HG02759 (cell line): Measurements from ENCODE around the gene MBL2.

ENCODE experiments used
- ATAC-seq: cut with Tn5 transposase; IDR thresholded peaks from one replicate; pipeline ENCODE4 v1.9.1; 2021; ENCODE audit warnings: mild to moderate bottlenecking, moderate library complexity; ENCODE audit not compliant: unreplicated experiment

MBL2 gene

DNA sequence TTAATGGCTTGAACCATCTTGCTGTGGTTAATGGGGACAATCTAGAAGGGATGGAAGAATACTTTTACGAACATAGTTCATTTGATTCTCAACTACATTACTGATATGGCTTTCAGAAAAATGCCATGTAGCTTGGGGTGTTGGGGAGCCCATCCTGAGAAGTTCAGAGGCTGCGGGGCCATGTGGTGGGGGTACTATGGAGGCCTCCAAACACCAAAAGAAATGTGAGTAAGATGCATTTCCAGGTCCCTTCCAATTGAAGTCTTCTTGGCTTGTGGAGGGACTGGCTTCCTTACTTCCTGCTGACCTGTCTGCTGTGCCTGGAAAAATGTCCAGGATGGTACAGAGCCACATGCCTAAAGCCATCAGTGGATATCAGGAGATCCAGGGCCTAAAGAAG is 1.6 kb upstream of the MBL2 start:
- no peak for ATAC-seq

DNA sequence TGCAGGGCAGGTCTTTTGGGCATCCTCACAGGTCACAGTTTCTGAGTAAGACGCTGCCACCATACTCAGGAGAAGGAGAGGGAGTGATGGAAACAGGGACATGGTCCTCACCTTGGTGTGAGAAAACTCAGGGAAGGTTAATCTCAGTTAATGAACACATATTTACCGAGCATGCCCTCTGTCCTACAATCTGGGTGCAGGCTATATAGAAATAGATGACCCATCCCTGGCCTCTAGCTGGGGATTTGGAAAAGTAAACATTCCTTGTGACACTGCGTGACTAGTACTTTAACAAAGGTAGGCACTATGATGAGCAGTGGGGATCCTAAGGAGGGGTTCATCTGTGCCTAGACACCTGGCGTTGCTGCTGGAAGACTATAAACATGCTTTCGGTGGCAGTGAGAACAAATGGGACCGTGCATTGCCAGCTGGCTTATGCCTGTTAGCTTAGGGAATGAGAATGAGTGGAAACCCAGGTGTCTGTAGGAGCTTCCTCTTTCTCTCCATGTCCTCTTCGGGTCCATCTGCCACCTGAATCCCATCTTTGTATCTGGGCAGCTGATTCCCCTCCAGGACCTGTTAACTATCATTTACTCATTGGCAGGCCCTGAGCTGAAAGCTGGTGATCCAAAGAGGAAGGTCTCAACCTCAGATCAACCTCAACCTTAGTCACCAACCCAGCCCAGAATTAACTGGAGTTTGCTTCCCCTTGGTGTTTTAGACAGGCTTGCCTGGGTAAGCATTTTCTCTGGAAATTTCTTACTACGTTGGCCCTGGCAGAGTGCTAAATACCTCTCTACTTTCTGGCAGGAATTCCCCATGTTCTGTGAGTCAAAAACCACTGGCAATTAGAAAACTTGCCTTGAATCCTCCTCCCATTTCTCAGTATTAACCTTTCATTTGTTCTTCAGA is 794 bp downstream of the MBL2 start:
- ATAC-seq = no peak

DNA sequence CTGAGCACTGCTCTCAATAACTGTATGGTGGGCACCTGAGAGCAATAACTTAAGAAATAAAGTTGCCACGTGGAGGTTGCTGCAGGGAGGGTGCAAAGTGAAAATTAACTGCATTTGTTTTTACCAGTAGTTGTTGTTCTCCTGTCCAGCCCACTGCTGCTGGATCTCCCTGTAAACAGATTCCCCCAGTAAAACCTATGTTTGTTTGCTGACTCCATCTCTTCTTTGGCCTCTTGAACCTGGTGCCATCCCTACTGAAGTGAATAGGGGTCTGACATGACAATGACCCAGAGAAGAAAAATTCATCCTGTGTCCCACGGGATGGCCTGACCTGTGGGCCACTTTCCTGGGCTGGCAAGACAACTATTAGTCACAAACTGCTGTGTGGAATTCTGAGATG is 1.7 kb downstream of the MBL2 start:
- ATAC-seq = no peak

DNA sequence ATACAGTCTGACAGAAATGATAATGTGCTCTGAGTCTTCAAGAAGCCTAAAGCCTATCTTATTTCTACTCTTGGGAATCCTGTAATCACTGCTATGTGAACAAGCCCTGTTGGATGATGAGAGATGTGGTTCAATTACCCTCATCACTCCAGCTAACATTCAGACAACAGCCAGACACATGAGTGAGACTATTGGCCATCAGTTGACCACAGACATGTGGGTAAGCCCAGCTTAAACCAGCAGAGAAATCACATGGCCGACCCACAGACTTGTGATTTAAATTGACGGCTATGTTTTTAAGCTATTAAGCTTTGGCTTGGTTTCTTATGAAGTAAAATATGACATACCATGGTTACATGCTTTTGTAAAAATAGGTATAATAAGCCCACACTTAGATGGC is 2.6 kb downstream of the MBL2 start:
- no peak for ATAC-seq

DNA sequence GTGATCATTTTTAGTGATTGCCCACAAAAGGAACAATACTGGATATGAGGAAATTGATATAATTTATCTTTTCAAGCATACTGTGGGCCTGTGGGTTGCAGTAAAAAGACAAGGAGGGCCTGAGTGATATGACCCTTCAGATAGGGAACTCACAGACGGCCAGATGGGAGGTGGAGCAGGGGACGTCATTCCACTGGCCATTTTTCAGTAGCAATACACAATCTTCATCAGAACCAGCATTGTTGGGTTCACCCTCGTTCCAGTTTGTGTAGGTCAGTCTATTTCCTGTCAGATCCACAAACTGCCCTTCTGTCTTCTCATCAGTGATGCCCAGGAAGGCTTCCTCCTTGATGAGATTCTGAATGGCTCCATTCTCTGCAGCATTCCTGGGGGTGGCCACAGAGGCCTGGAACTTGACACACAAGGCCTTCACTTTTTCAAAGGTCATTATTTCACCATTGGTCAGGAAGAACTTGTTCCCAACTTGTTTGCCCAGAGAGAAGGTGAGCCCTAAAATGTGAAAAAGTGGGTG is 4.5 kb downstream of the MBL2 start:
- no peak for ATAC-seq

DNA sequence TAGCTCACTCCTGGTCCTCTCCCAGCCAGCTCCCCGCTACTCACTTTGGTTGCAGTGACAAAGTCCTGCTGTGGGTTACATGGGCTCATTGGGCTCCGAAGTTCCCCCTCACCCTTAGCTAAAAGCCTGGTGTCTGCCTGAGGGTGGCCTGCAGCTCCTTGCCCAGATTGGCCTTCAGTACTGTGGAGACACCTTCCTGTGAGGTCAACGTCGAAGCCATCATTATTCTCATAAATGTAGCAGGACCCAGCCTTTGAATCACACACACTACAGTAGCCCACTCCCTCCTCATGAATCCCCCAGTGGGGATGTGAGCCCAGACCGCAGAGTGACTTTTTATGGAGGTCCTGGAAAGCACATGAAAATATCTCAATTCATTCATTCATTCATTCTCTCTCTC is 10.5 kb downstream of the MBL2 start:
- ATAC-seq = no peak

DNA sequence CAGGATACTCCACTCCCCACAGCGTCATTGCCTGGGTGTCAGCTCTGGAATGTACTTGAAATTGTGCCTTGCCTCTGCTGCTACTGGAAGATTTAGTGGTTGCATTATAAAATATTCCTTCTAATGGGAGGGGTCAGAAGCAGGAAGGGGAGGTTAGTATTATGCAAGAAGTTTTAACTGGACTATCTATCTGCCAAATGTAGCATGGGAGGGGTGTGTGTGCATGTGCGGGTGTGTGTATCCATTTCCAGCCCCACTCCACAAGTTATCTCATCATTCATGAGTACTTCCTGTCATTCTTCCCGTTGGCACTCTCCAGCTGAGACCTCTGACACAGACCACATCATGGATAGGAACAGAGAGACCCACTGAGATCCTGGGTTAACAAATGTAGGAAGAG is 13.4 kb downstream of the MBL2 start:
- no peak for ATAC-seq

DNA sequence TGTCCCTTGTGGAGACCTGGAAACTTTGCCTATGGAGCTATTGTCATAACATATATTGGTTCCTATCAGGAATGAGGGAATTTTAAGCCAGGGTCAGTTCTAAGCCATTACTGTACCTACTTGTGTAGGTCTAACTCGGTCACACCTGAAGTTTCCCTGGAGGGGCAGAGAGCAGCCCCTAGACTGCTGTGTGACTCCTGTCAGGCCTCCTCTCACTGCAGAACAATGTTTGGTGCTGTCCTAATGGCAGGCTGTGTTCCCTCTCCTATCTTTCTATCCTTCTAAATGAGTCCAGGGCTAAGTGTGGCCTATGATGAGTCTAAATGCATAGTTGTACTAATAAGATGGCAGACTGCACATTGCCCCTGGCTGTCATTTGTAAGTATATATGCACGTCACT is 14.2 kb downstream of the MBL2 start:
- no peak for ATAC-seq

DNA sequence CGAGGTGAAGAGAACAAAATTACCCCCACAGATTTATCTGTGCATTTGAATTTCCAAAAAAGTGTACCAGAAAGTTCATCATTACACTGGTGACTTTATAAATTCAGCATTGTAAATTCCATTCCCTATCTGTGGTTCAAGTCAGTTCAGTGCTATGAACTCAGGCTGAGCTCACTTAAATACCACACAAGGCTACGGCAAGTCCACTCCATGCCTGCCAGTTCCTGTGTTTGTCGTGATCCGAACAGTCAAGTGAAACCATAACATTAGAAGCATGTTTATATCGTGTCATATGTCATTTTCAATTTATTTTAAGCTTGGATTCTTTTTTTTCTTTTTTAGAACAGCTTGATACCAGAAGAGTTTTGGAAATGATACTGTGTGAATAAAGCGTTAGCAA is 14.8 kb downstream of the MBL2 start:
- ATAC-seq = no peak

DNA sequence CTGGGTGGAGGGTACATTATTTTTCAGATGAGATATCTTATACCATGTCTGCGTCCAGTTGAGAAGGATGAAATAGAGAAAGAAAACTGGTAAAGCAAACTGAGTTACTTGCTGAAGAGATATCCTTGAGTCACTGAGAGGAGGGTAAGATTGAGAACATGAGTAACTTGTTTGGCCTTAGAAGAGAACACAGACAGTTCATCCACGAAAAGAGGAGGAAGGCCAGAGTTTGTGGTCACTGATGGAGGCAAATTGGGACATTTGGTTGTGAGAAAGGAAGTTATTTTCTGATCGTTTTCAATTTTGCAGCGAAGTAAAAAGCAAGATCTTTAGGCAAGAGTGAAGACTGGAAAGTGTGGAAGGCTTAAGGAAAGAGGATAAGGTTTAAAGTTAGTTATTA is 15.6 kb downstream of the MBL2 start:
- no peak for ATAC-seq

DNA sequence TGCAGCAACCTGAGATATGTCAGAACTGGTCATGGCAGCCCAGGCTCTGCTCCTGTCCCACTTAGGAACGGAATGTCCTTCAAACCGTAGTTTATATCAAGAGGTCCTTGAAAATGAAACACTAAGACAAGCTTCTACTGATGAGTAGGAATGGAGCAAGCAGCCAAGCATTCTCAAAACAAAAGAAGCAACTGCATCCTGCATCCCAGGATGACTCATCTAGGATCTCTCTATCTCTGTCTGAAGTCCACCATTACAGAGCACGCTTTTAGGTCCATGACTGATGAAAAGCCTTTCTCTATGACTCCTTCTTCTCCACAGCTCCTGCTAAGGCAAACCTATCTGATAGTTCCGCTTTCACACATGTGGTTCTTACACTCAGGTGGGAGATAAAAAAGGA is 16.3 kb downstream of the MBL2 start:
- ATAC-seq = no peak

DNA sequence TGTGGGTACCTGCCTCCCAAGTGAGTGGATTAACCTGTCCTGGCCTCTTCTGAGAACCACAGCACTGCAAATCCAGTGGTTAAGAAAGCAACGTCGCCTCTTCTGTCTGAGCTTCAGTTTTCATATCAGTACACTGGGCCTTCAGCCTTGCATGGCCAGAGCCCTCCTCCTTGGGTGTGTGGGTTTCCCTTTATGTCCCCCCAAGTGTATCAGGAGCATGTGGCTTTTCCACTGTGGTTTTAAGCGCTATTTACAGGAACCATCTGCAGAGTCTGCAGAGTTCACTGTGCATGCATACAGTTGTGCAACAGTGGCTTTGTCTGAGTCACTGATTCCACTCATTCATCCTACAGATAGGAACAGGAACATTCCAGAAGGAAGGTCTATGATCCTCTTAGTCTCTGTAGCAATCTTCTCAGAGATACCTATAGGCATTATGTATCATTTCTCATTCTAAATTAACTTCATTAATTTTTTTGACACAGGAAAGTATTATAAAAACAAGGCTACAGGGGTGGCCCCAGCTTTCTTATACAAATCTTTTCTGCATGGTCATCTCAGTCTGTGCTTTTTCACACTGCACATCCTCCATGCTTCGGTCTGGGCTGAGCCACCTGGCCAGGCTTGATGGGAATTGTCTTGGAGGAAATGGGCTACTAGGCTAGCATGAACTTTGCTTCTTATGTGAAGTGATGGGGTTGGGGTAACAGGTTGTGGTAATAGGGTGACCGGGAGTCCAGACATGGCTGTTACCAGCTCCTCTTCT is 17.1 kb downstream of the MBL2 start:
- ATAC-seq = no peak

DNA sequence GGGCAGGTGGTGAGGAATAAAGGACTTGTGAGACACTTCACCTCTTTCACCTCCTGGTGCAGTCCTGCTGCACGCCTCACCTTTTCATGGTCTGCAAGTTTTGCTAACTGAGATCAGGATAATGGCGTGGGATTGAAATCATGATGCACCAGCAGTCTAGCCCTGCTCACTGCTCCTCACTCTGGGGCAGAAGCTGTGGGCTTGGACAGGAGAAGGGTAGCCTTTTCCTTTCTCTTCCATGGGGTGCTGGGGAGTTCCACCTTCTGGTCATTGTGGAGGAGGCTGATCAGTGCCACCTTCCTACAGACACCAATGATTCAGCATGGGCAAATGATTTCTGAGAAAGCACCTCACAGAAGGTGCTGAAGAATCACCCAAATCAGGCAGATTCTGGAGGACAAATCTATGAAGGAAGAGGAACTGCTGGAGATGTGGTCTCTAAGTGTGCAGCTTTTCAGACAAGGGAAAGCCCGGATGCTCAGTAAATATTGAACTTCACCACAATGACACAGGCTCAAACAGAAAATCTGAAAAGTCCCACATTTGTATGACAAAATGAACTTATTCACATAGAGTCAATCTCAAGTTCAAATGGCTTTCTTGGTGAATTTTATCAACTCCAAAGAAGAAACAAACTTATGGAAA is 19.7 kb downstream of the MBL2 start:
- peak; percentile 38 for ATAC-seq

DNA sequence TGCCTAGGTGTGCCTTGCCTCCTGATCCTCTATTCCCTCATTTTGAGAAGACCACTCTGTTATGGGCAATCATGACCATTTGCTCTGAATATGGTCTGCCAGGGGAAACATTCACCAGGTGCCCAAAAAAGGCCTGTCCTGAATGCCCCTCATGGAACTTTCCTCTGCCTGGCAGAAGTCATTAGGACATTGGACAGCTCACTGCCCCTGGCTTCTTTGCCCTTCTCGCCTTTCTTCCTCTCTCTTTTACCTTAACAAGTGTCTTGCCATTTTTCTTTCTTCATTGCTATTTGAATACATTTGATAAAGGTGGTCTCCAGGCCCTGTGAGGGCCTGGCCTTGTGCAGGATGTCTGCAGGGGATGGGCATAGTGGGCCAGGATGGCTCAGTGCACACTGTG is 20.3 kb downstream of the MBL2 start:
- ATAC-seq = no peak

DNA sequence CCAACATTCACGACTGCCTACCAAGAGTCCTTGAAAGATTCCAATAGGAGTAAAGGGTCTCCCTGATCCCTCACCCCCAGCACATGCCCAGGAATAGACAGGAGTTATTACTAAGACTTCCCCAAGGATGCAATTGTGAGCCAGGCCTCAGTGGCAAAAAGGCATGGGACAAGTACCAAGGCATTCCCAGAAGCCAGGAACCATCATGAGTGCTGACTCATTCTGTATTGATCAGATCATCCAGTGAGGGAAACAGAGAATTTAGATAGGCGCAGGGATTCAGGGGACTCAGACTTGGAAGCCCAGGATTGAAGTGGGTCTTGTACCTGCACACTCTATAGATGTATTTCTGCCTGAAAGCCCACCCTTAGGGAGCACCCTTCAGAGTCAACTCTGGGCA is 21.2 kb downstream of the MBL2 start:
- no peak for ATAC-seq

DNA sequence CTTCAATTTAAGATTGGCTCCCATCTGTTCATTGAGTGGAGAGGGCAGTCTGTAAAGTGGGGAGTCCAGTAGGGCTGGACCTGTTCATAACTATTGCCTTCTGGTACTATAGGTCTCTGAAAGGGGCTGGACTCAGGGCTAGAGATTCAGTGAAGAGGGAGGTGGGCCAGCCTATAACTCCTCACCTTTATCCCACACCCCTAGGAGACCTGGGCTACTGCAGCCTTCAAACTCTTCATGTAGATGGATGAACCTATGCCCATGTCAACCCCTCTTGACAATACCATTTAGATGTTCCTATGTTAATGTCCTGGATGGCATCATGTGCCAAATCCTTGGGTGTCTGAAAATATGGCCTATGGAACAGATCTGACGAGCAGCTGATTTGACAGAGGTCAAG is 22.0 kb downstream of the MBL2 start:
- ATAC-seq = no peak

DNA sequence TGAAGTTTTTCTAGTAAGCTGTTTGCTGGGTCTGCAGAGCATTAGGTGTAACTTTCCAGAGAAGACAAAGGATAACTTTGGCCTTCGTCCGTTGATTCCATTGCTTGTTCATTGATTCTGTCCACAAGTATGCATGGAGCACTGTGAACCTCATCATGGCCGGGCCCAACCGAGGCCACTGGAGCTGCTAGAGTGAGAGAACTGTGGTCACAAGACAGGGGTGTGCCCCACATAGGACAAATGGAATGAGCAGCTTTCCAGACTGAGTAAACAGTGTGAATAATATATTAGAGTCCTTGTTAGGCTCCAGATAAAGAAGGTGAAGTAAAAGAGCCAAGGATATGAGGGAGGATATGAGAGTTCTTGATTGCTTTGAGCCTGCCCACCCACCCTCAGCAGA is 24.9 kb downstream of the MBL2 start:
- ATAC-seq = no peak

DNA sequence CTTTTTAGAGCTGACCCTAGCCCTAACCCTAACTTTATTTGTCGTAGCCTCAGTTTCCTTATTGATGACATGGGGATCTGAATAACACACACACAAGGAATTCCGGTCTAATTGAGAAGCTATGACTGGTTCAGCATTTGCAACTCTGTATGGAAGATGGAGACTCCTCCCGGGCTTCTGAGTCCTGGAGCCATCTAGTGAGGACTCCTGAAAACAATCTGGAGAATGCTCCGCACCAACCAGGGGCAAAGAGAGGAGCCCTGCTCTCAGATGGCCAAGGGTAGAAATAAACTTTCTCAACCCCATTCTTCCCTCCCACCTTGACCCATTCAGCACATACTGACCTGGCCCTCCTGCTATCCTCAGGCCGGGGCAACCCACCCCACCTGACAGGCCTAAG is 26.4 kb downstream of the MBL2 start:
- no peak for ATAC-seq

DNA sequence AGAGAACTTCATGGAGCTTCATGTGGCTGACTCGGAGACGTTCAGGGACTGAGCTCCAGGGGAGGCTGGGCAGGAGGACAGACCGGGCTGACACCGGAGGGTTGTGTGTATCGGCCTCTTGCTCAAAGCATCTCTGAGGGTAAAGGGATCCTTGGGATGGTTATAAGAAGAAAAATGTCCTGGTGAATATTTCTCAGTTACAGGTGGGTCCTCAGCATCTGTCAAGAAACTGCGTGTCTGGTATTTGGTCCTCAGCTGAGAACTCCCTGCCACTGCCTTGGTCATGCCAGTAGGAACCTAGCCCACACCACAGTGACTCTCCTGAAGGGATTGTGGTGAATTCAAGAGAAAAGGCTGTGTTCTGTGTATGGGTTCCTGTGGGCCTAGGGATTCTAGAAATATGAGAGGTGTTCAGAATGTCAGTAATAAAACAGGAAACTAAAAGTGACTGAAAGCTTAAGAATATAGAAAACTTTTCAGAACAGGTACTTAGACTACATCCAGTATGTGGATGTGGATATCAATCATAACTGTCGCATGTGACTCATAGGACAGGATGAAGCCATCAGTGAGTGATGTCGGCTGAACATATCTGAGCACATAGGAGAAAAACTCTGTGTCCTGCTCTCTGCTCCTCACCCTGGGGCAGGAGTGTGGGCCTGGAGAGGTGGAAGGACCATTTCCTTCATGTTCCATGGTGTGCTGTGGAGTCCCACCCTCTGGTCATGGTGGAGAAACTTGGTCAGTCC is 28.4 kb downstream of the MBL2 start:
- ATAC-seq = no peak

DNA sequence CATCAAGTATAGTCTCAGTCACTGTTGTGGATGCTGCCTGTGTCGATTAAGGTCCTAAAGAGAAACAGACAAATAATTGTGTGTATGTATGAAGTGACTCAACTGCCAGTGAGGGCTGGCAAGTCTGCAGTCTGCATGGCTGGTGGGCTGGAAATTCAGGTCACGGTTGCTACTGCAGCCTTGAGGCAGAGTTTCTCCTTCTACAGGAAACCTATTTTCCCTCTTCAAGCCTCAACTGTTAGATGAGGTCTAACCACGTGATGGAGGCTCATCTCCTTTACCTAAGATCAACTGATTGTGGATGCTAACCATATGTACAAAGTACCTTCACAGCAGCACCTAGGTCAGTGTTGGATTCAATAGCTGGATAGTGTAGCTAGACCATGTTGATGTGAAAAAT is 29.9 kb downstream of the MBL2 start:
- no peak for ATAC-seq

DNA sequence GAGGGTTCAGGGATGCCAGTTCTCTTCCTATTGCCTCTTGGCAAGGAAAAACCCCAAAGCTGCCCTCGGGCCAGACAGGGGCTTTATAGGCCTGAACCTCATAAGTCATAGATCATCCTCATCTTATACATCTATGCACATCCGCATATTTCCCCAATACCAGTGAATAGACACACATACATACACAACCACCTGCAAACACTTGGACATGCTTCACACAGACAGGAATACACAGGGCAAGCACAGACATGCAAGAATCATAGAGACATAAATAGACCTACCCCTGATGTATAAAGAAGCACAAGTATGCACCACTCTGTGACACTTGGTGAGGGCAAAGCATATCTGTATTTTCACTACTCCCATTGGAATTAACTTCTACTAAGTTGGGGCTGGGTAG is 30.7 kb downstream of the MBL2 start:
- ATAC-seq = no peak
